22Rv1 (cell line): ENCODE results near the gene PADI1.

Experiments used
- CTCF ChIP-seq: fragments of 450-650 bp; IDR thresholded peaks from 2 replicates; pipeline ENCODE4 v1.5.1; 2017; ENCODE audit warnings: mild to moderate bottlenecking
- ZFX ChIP-seq: fragments of 450-650 bp; IDR thresholded peaks from 2 replicates; pipeline ENCODE4 v1.6.1; 2017; ENCODE audit warnings: antibody characterized with exemption, borderline replicate concordance

- TF ChIP-seq CTCF (no peak), ZFX (no peak)
Observed at GRCh38 chr1:17225140-17225539, 20.2 kb downstream of the PADI1 start.
